T-helper 1 cell treated with Interleukin-12 subunit alpha and Interleukin-12 subunit beta and Interleukin-4 antibody, amounts not matched to agents 30 μg/mL and 1 μg/mL, for 36 hours (primary cell): Measurements from ENCODE around the gene SPATS2.

Experiments
- H3K27ac Mint-ChIP-seq: one replicate; pipeline ENCODE4 v1.8.0; 2021; ENCODE audit warnings: mild to moderate bottlenecking, mixed read lengths
- H3K27me3 Mint-ChIP-seq: one replicate; pipeline ENCODE4 v1.8.0; 2021; ENCODE audit warnings: low read depth, mixed read lengths
- H3K36me3 Mint-ChIP-seq: one replicate; pipeline ENCODE4 v1.8.0; 2021; ENCODE audit warnings: low read depth, mixed read lengths
- H3K4me1 Mint-ChIP-seq: one replicate; pipeline ENCODE4 v1.8.0; 2021; ENCODE audit warnings: low read depth, mixed read lengths
- H3K4me3 Mint-ChIP-seq: one replicate; pipeline ENCODE4 v1.8.0; 2021; ENCODE audit warnings: mild to moderate bottlenecking, moderate library complexity, mixed read lengths
- H3K9me3 Mint-ChIP-seq: one replicate; pipeline ENCODE4 v1.8.0; 2021; ENCODE audit warnings: mixed read lengths

SPATS2 gene

DNA sequence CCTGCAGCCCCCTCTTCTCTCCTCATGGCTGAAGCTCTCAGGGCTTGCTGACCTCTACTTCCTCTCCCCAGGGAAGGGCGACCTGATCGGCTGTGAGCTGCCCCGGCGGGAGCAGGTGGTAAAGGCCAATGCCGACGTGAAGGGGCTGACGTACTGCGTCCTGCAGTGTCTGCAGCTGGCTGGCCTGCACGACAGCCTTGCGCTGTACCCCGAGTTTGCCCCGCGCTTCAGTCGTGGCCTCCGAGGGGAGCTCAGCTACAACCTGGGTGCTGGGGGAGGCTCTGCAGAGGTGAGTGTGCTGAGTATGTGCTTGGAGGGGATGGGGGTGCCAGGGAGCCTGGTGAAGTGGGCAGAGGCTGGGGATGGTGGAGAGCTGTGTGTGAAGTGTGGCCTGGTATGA is 187.0 kb downstream of the SPATS2 start:
- H3K36me3 Mint-ChIP-seq = peaks cover 14% of the 10 kb centered on the region

DNA sequence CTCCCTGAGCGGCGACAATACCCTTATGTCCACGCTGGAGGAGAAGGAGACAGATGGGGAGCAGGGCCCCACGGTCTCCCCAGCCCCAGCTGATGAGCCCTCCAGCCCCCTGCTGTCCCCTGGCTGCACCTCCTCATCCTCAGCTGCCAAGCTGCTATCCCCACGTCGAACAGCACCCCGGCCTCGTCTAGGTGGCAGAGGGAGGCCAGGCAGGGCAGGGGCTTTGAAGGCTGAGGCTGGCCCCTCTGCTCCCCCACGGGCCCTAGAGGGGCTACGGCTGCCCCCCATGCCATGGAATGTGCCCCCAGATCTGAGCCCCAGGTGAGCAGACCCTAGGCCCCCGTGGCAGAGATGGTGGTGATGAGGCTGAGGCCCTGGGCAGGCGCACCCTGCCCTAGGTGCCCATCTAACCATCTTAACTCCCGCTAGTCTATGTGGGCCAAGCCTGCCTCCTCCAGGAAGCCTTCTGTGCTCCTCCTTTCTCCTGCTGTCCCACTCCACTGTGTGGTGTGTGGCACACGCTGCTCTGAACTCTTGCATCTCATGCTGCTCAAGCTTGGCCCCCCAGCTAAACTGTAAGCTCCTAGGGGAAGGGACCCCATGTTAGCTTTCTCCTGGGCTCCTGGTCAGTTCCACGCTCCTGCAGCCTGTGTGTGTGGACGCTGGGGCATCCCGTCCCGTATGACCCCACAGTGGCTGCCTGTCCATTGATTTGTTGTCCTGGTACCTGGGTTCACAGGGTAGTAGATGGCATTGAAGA is 188.5 kb downstream of the SPATS2 start:
- Mint-ChIP-seq H3K36me3 (peaks cover 21% of the 10 kb centered on the region), H3K4me1 (peaks cover 4% of the 10 kb centered on the region), H3K4me3 (no peak overlapping the region), H3K27me3 (peaks cover 5% of the 10 kb centered on the region), H3K9me3 (no peaks in the 10 kb centered on the region), H3K27ac (no peak overlapping the region)

More for the DNA sequence above, 187.0 kb downstream of the SPATS2 start:
- Mint-ChIP-seq H3K4me1 (no peaks in the 10 kb centered on the region), H3K27me3 (peaks cover 14% of the 10 kb centered on the region), H3K9me3 (no peaks in the 10 kb centered on the region), H3K27ac (no peak overlapping the region), H3K4me3 (no peak overlapping the region)

DNA sequence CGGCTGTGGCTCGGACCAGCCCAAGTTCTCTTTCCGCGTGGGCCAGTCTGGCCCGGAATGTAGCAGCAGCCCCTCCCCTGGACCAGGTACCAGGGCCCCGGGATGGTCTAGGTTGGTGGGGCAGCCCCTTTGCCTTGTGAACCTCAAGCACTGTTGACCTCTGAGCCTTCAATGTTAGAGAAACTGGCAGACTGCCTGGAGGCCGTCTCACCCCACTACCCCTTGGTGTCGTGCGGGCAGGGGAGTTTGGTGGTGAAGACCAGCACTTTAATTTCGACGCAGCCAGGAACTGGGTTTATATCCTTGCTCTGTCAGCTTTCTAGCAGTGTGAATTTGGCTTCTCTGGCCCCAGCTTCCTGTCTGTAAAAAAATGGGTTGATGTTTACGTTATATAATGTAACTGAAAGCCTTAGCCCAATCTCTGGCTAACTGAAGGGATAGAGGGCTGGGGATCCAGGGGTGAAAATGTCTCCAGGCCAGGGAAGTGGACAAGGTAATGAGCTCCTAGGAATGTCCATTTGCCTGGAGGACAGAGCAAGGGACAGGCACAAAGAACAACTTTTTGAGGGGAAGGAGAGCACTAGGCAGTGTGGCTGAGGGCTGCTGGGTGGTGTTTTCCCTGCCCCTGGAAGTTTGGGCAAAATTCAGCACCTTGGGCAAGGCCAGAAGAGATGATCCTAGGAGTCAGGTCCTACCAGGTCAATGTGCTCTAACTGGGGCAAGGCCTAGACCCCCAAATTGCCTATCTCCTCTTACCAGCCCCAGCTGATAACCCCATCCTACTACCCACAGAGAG is 189.3 kb downstream of the SPATS2 start:
- peaks cover 23% of the 10 kb centered on the region for H3K36me3 Mint-ChIP-seq
- no peak overlapping the region for H3K27ac Mint-ChIP-seq
- H3K27me3 Mint-ChIP-seq = peaks cover 5% of the 10 kb centered on the region
- no peaks in the 10 kb centered on the region for H3K9me3 Mint-ChIP-seq
- H3K4me1 Mint-ChIP-seq = peaks cover 6% of the 10 kb centered on the region
- no peak overlapping the region for H3K4me3 Mint-ChIP-seq

DNA sequence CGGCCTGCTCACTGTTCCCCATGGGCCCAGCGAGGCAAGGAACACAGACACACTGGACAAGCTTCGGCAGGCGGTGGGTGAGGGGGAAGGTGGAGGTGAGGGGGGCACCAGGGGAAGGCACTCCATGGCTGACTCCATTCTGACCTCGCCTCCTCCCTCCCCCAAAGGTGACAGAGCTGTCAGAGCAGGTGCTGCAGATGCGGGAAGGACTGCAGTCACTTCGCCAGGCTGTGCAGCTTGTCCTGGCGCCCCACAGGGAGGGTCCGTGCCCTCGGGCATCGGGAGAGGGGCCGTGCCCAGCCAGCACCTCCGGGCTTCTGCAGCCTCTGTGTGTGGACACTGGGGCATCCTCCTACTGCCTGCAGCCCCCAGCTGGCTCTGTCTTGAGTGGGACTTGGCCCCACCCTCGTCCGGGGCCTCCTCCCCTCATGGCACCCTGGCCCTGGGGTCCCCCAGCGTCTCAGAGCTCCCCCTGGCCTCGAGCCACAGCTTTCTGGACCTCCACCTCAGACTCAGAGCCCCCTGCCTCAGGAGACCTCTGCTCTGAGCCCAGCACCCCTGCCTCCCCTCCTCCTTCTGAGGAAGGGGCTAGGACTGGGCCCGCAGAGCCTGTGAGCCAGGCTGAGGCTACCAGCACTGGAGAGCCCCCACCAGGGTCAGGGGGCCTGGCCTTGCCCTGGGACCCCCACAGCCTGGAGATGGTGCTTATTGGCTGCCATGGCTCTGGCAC is 190.1 kb downstream of the SPATS2 start:
- Mint-ChIP-seq H3K4me1 (peaks cover 6% of the 10 kb centered on the region), H3K9me3 (no peaks in the 10 kb centered on the region), H3K27ac (no peak overlapping the region), H3K36me3 (peaks cover 29% of the 10 kb centered on the region), H3K27me3 (peaks cover 5% of the 10 kb centered on the region), H3K4me3 (no peak overlapping the region)

DNA sequence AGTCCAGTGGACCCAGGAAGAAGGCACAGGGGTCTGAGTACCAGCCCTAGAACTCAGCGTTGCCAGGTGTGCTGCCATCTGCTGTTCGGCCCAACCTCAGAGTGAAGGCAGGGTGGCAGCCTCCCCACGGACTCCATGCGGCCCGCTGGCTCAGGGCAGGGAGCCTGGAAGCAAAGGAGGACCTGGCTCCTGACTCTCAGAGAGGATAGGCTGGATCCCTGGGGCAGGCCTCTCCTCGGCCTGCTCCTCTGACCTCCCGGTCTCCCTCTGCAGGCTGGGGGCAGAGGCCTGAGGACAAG is 190.6 kb downstream of the SPATS2 start:
- Mint-ChIP-seq H3K27me3 (no peaks in the 10 kb centered on the region), H3K27ac (no peak overlapping the region), H3K9me3 (no peaks in the 10 kb centered on the region), H3K4me1 (peaks cover 6% of the 10 kb centered on the region), H3K36me3 (peaks cover 29% of the 10 kb centered on the region), H3K4me3 (no peak overlapping the region)

DNA sequence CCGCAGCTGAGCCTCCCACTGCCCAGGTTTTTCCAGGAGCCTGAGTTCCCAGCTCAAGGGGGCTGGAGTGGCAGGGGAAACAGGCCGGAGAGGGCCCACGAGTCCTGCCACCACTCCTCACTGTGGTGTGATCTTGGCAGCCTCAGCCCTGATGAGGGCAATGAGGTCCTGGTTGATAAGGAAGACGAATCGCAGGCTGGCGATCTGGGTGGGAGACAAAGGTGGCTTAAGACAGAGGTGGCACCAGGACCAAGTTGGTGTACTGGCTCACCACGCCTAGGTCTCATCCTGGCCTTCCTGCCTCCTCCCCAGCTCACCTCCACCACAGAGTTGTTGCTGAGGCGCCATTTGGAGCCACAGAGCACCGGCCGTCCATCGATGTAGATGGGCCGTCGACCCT is 191.3 kb downstream of the SPATS2 start:
- Mint-ChIP-seq H3K27ac (no peak overlapping the region), H3K9me3 (no peaks in the 10 kb centered on the region), H3K27me3 (no peaks in the 10 kb centered on the region), H3K36me3 (peaks cover 29% of the 10 kb centered on the region), H3K4me3 (no peak overlapping the region), H3K4me1 (peaks cover 6% of the 10 kb centered on the region)

DNA sequence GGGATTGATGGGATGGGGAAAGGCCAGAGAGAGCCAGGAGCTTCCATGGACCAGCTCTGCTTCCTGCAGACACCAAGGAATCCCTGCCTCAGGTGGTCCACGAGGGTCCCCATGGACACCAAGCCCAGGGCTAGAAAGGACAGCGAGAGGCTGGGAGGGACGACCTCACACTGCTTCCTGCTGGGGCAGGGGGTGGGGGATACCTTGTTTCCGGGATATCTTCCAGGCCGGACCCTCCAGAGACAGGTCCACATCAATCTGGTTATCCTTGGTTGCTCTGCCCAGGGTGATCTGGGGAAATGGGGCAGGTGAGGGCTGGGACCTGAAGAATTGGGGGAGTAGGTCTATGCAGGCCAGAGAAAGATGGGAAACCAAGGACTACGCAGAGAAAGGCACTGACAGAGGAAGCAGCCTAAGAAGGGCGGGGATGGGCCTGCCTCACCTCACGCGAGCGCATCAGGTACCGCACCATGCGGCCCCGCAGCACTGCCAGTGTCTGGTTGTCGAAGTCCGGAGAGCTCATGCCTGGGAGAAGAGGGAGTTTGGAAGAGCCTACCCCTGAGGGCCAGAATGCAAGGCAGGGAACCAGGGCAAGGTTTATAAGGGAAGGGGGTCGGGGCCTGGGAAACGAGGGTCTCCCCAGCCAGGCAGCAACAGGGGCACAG is 191.9 kb downstream of the SPATS2 start:
- Mint-ChIP-seq H3K27ac (peak overlapping the region; percentile 45), H3K9me3 (no peaks in the 10 kb centered on the region), H3K4me3 (no peak overlapping the region), H3K27me3 (no peaks in the 10 kb centered on the region), H3K4me1 (peaks cover 10% of the 10 kb centered on the region), H3K36me3 (peaks cover 34% of the 10 kb centered on the region)

DNA sequence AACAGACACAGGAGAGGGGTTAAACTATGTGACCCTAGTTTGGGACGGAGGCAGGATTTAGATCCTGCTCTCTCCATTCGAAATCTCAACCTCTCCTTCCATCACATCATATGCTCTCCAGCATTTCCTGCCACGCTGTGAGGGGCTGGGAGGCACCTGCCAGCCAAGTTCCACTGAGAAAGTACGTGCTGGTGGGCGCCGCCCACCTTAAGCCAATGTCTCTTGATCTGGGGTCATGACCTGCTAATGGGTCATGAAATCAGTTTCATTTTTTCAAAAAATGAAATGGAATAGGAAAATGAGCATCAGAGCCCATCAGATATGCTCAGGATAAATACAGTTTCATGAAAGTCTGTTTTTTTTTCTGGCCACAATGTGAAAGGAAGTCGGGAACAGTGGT is 193.4 kb downstream of the SPATS2 start:
- Mint-ChIP-seq H3K36me3 (peaks cover 40% of the 10 kb centered on the region), H3K27ac (no peak overlapping the region), H3K9me3 (no peaks in the 10 kb centered on the region), H3K4me3 (no peak overlapping the region), H3K27me3 (no peaks in the 10 kb centered on the region), H3K4me1 (peaks cover 25% of the 10 kb centered on the region)

DNA sequence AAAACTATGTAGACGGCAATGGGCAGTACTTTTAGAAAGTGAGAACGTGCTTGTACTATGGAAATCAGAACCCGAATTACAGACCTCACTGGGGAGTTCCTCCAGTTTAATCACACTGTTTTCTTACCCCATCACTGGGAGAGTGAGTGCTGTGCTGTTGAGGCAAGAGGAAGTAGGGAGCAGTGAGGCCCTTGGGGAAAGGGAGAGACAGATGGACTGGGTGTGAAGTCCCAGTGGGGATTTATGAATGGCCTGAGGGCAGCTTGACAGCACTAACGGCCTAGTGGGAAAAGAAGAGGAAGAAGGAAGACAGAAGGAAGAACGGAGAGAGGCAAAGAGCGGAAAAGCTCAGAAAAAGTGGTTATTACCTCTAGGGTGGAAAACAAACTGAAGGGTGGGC is 195.0 kb downstream of the SPATS2 start:
- no peaks in the 10 kb centered on the region for H3K9me3 Mint-ChIP-seq
- H3K27me3 Mint-ChIP-seq = no peaks in the 10 kb centered on the region
- peaks cover 34% of the 10 kb centered on the region for H3K4me1 Mint-ChIP-seq
- no peak overlapping the region for H3K27ac Mint-ChIP-seq
- H3K36me3 Mint-ChIP-seq = peaks cover 36% of the 10 kb centered on the region
- H3K4me3 Mint-ChIP-seq = no peak overlapping the region

DNA sequence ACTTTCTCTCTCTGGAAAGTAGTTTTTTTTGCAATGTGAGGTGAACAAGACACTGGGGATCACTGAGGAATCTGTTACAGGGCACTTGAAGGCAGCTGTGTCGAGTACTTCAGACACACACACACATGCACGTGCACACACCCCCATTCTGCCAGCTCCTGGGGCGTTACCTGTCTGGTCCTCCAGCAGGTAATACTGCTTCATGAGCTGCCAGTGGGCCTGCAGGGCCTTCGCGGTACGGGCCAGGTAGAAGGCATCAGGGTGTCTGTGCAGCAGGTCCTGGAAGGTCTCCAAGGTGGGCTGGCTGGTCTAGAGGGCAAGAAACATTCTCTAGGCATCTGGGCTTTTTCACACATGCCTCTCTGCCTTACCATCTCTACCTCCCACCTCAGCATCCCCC is 195.6 kb downstream of the SPATS2 start:
- no peak overlapping the region for H3K4me3 Mint-ChIP-seq
- no peaks in the 10 kb centered on the region for H3K27me3 Mint-ChIP-seq
- H3K9me3 Mint-ChIP-seq = no peaks in the 10 kb centered on the region
- H3K27ac Mint-ChIP-seq = no peak overlapping the region
- peaks cover 34% of the 10 kb centered on the region for H3K4me1 Mint-ChIP-seq
- peaks cover 36% of the 10 kb centered on the region for H3K36me3 Mint-ChIP-seq

DNA sequence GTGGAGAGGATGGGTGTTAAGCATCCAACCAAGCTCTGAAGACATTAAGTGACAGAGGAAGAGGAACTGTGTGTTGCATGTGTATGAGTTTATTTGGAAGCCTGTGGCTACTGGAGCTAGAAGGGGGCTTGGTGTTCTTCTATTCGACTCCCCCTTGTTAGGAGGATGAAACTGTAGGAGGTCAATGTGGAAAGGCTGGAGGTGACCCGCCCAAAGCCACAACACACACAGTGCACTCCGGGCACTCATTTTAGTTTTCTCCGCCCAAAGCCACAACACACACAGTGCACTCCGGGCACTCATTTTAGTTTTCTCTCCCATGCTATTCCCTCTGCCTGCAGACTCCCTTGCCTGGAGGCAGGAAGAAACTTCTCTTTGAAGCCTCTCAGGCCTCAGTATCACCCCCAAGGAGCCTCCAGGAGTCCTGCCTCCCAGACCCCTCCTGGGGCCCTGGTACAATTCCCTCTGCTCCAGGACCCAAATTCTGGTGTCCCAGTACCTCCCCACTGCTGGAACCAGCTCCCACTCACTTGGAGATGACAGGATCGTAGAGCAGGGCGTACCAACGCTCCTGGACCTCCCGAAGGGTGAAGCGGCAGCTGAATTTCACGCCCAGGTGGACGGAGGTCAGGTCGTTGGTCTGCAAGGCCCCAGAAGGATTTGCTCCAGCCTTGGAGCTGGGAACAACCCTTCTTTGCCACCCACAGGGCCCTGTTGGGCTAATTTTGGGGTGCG is 196.9 kb downstream of the SPATS2 start:
- no peaks in the 10 kb centered on the region for H3K27me3 Mint-ChIP-seq
- H3K9me3 Mint-ChIP-seq = no peaks in the 10 kb centered on the region
- peaks cover 28% of the 10 kb centered on the region for H3K36me3 Mint-ChIP-seq
- peak overlapping the region; percentile 68 for H3K27ac Mint-ChIP-seq
- H3K4me1 Mint-ChIP-seq = peaks cover 42% of the 10 kb centered on the region
- H3K4me3 Mint-ChIP-seq = peak overlapping the region; percentile 50

DNA sequence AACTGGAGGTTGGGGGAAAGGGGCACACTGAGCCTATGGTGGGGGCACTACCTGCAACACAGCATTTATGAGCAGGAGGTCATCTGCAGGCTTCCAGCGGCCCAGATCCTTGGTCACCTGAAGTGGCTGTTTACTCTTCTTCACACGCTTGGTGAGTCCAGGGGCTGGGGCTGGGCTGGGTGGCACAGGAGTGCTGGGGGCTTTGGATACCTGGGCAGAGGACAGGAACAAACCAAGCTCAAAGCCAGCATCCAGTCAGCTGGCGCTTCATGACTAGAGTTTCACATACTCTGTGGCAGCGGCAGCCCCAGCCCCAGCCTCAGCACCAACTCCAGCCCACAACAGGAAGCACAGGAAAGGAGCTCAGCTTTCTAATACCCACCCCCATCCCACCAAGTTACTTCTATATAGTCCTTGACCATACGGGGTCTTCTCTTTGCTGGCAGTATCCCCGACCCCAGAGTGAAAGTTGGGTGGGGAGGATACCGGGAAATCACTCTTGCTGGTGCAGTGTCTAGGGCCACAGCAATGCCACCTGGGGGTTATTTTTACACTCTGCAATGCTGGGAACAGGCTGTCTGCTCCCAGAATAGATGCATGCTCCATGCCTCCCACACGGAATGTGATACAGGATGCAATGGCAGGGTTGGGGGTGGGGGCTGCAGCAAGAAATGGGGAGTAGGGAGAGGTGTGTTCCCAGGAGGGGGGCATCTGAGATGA is 197.6 kb downstream of the SPATS2 start:
- Mint-ChIP-seq H3K9me3 (no peaks in the 10 kb centered on the region), H3K4me3 (peak overlapping the region; percentile 44), H3K36me3 (peaks cover 25% of the 10 kb centered on the region), H3K27ac (peak overlapping the region; percentile 62), H3K27me3 (no peaks in the 10 kb centered on the region), H3K4me1 (peaks cover 42% of the 10 kb centered on the region)

DNA sequence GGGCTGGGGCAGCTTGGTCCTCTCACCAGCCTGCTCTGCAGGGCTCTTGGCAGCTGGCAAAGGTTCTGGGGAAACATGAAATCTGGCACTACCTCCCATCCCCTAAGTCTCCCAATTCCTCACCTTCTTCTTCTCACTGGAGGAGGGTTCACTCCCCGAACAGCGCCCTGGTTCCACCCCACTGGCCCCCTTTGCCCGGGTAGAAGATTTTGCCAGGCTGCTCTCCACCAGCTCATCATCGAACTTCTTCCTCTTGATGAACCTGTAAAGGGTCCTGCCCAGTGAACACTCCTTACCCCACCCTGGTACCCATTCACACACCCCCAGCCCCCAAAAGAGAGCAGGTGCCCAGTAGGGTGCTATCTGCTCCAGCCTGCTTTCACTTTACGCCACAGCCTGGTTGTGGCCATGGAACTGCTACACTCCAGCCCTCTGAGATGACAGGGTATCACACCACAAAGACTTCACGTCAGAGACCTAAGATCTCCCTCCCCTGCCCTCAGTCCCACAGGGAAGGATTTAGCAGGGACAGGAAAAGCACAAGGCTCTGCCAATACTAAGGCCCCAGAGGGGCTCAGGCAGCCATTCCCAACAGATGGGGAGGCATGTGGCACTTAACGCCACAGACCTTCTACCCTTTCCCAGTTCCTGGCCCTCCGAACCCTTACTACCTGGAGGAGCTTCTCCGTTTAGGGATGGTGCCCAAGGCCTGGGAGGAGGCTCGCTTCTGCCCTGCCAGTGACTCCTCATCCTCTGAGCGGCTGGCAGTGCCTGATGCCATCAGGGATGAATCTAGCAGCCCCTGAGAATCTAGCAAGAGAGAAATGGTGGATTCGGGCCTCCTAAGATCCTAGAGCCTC is 198.4 kb downstream of the SPATS2 start:
- peaks cover 22% of the 10 kb centered on the region for H3K36me3 Mint-ChIP-seq
- H3K4me1 Mint-ChIP-seq = peaks cover 41% of the 10 kb centered on the region
- no peaks in the 10 kb centered on the region for H3K9me3 Mint-ChIP-seq
- peak overlapping the region; percentile 62 for H3K27ac Mint-ChIP-seq
- no peaks in the 10 kb centered on the region for H3K27me3 Mint-ChIP-seq
- peak overlapping the region; percentile 44 for H3K4me3 Mint-ChIP-seq
